Nephron (organoid): Measurements from ENCODE around the gene STAT2.

Experiments
- H3K27ac Mint-ChIP-seq, 3 experiments: 2 replicates each; pipeline ENCODE4 v1.8.0; 2020; ENCODE audit warnings: mixed read lengths in 3 of 3, mild to moderate bottlenecking in 2 of 3, moderate library complexity in 1 of 3
- H3K27me3 Mint-ChIP-seq: 2 replicates; pipeline ENCODE4 v1.8.0; 2021; ENCODE audit warnings: low read depth, mild to moderate bottlenecking, moderate library complexity, mixed read lengths
- H3K36me3 Mint-ChIP-seq: 2 replicates; pipeline ENCODE4 v1.8.0; 2020; ENCODE audit warnings: low read depth, mixed read lengths
- H3K4me1 Mint-ChIP-seq: 2 replicates; pipeline ENCODE4 v1.8.0; 2020; ENCODE audit warnings: mixed read lengths
- H3K4me3 Mint-ChIP-seq, 3 experiments: 2 replicates each; pipeline ENCODE4 v1.8.0; 2020; ENCODE audit warnings: mild to moderate bottlenecking in 3 of 3, mixed read lengths in 3 of 3, moderate library complexity in 2 of 3
- H3K9me3 Mint-ChIP-seq: 2 replicates; pipeline ENCODE4 v1.8.0; 2020; ENCODE audit warnings: mixed read lengths
- CTCF ChIP-seq, 3 experiments: fragments of 200-600 bp; sonication (generic); IDR thresholded peaks; one replicate each; pipeline ENCODE4 v1.5.0; 2021; ENCODE audit warnings: antibody characterized with exemption in 3 of 3; ENCODE audit not compliant: unreplicated experiment in 3 of 3

Gene STAT2

GRCh38 chr12:56377310-56377988 lies 17.5 kb upstream of the STAT2 start:
- Mint-ChIP-seq H3K27me3 (peaks cover 4% of the 10 kb centered on the region), H3K4me1 (no peaks in the 10 kb centered on the region), H3K27ac (no peak overlapping the region), H3K9me3 (peaks cover 11% of the 10 kb centered on the region), H3K4me3 (no peak overlapping the region), H3K36me3 (no peaks in the 10 kb centered on the region)
- no peak for TF ChIP-seq CTCF (IDR thresholded peaks at IDR 0.05; ENCODE audit: unreplicated experiment in 3 of 3)

GRCh38 chr12:56375598-56376434 lies 15.9 kb upstream of the STAT2 start:
- peaks cover 12% of the 10 kb centered on the region for H3K9me3 Mint-ChIP-seq
- H3K27ac Mint-ChIP-seq: no peak overlapping the region
- no peaks in the 10 kb centered on the region for H3K4me1 Mint-ChIP-seq
- H3K4me3 Mint-ChIP-seq: no peak overlapping the region
- H3K36me3 Mint-ChIP-seq: no peaks in the 10 kb centered on the region
- no peak for TF ChIP-seq CTCF (IDR thresholded peaks at IDR 0.05; ENCODE audit: unreplicated experiment in 3 of 3)
- peaks cover 4% of the 10 kb centered on the region for H3K27me3 Mint-ChIP-seq

GRCh38 chr12:56374726-56375597 lies 15.1 kb upstream of the STAT2 start:
- Mint-ChIP-seq H3K4me1 (no peaks in the 10 kb centered on the region), H3K36me3 (no peaks in the 10 kb centered on the region), H3K9me3 (peaks cover 12% of the 10 kb centered on the region), H3K27ac (peak overlapping the region in 1 of 3 experiments; percentile 47), H3K27me3 (peaks cover 8% of the 10 kb centered on the region), H3K4me3 (no peak overlapping the region)
- TF ChIP-seq CTCF (IDR thresholded peaks at IDR 0.05; ENCODE audit: unreplicated experiment in 3 of 3): no peak

GRCh38 chr12:56373515-56373914 lies 13.6 kb upstream of the STAT2 start:
- H3K27ac Mint-ChIP-seq: no peak overlapping the region
- H3K9me3 Mint-ChIP-seq: peaks cover 12% of the 10 kb centered on the region
- H3K4me1 Mint-ChIP-seq: no peaks in the 10 kb centered on the region
- no peaks in the 10 kb centered on the region for H3K36me3 Mint-ChIP-seq
- peaks cover 8% of the 10 kb centered on the region for H3K27me3 Mint-ChIP-seq
- TF ChIP-seq CTCF (IDR thresholded peaks at IDR 0.05; ENCODE audit: unreplicated experiment in 3 of 3): no peak
- H3K4me3 Mint-ChIP-seq: no peak overlapping the region

- Mint-ChIP-seq H3K36me3 (no peaks in the 10 kb centered on the region), H3K4me3 (no peak overlapping the region), H3K9me3 (no peaks in the 10 kb centered on the region), H3K27me3 (peaks cover 3% of the 10 kb centered on the region), H3K4me1 (no peaks in the 10 kb centered on the region), H3K27ac (no peak overlapping the region)
- TF ChIP-seq CTCF (IDR thresholded peaks at IDR 0.05; ENCODE audit: unreplicated experiment in 3 of 3): no peak
Measured at GRCh38 chr12:56366948-56367347, 7.0 kb upstream of the STAT2 start.
